ENCODE measurements around the gene GIMAP5. TPM values are rescaled to one million over a fixed set of nuclear protein-coding genes. Genes with fewer than 3 reads are reported as not detected.
A peak's percentile ranks its signal among the peaks of the same experiment; 100 is the strongest.

GIMAP5 gene
- total and polyA plus RNA-seq, 2 of the 13 experiments (the other 11 are each of a cell fraction or from before 2014, with no cell fraction given), result not detected

DNA sequence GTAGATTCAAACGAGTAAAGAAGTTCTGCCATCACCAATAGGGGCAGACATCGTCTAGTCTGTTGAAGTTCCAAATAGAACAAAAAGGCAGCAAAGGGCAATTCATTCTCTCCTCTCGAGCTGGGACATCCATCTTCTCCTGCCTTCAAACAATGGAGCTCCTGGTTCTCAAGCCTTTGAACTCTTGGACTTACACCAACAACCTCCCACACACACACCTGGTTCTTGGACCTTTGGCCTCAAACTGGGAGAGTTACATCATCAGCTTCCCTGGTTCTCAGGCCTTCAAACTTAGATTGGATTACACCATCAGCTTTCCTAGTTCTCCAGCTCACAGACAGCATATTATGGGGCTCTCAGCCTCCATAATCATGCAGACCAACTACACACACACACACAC is 9.8 kb upstream of the GIMAP5 start (continued):
- TF ChIP-seq ZNF101 (CRISPR knock-in tag; IDR thresholded peaks at IDR 0.05; ENCODE audit: borderline replicate concordance, low read depth) (no peak), MED13 (CRISPR knock-in tag; IDR thresholded peaks at IDR 0.05) (no peak), GZF1 (CRISPR knock-in tag; IDR thresholded peaks at IDR 0.05) (no peak), ARNT2 (CRISPR knock-in tag; IDR thresholded peaks at IDR 0.05; ENCODE audit: low read depth) (no peak), ZNF33A (CRISPR knock-in tag; IDR thresholded peaks at IDR 0.05; ENCODE audit: borderline replicate concordance) (no peak), ZSCAN12 (CRISPR knock-in tag; IDR thresholded peaks at IDR 0.05) (no peak), NCOR1 (IDR thresholded peaks at IDR 0.05; ENCODE audit: borderline replicate concordance, low read length) (peak; percentile 69; the same call in 1 of the 2 replicates), TBX2 (CRISPR knock-in tag; IDR thresholded peaks at IDR 0.05; ENCODE audit: borderline replicate concordance) (peak; percentile 47; the same call in 1 of the 2 replicates), IRF9 (CRISPR knock-in tag; IDR thresholded peaks at IDR 0.05; ENCODE audit: borderline replicate concordance) (no peak), GATAD2A (CRISPR knock-in tag; IDR thresholded peaks at IDR 0.05) (peak; percentile 84), MBD4 (IDR thresholded peaks at IDR 0.05; ENCODE audit: borderline replicate concordance, low read length) (no peak), HNRNPLL (IDR thresholded peaks at IDR 0.05; ENCODE audit: low read depth, low read length, poor library complexity, severe bottlenecking) (no peak), SRSF1 (optimal IDR thresholded peaks at IDR 0.05; ENCODE audit: low read depth, low read length) (no peak), SNAPC2 (CRISPR knock-in tag; IDR thresholded peaks at IDR 0.05) (no peak), ZNF619 (CRISPR knock-in tag; IDR thresholded peaks at IDR 0.05) (no peak), ZSCAN31 (CRISPR knock-in tag; IDR thresholded peaks at IDR 0.05; ENCODE audit: low read depth) (no peak), RAD51 (IDR thresholded peaks at IDR 0.05; ENCODE audit: borderline replicate concordance) (no peak), MLX (CRISPR knock-in tag; IDR thresholded peaks at IDR 0.05) (no peak), ASH2L (IDR thresholded peaks at IDR 0.05; ENCODE audit: insufficient read length, low read depth, low read length) (no peak), THAP9 (CRISPR knock-in tag; IDR thresholded peaks at IDR 0.05; ENCODE audit: borderline replicate concordance) (no peak), NFYC (CRISPR knock-in tag; IDR thresholded peaks at IDR 0.05) (no peak), ZNF138 (CRISPR knock-in tag; IDR thresholded peaks at IDR 0.05; ENCODE audit: low read depth) (no peak), GMEB1 (CRISPR knock-in tag; IDR thresholded peaks at IDR 0.05; ENCODE audit: borderline replicate concordance) (no peak), CHD2 (IDR thresholded peaks at IDR 0.05; ENCODE audit: low read depth, low read length) (no peak), ZFP90 (CRISPR knock-in tag; IDR thresholded peaks at IDR 0.05; ENCODE audit: borderline replicate concordance) (no peak), PAX8 (CRISPR knock-in tag; IDR thresholded peaks at IDR 0.05; ENCODE audit: borderline replicate concordance) (no peak), CCAR2 (optimal IDR thresholded peaks at IDR 0.05; ENCODE audit: low read depth, low read length) (peak; percentile 54)
